Endometrial microvascular endothelial cells (primary cell): ENCODE measurements around the gene DCP1B. TPM values are rescaled to one million over a fixed set of nuclear protein-coding genes. Genes with fewer than 3 reads are reported as not detected.

Experiments used
- in situ Hi-C: cut with HindIII; loops from 2 replicates; pipeline ENCODE4 v1.10.0; 2017; ENCODE audit warnings: low sequenced_read_pairs, low pct_unique_long_range_greater_than_20kb; ENCODE audit errors: inconsistent ontology term
- total RNA-seq: library from RNA; depleted of rRNA; stranded (reverse); fragments of >200 nt; gene quantifications from one replicate; pipeline ENCODE4 v1.2.3, GENCODE V29; 2015; ENCODE audit errors: inconsistent ontology term

Gene DCP1B
- total RNA-seq, 1 donor from 2014 or later, result 32.5 TPM

DNA sequence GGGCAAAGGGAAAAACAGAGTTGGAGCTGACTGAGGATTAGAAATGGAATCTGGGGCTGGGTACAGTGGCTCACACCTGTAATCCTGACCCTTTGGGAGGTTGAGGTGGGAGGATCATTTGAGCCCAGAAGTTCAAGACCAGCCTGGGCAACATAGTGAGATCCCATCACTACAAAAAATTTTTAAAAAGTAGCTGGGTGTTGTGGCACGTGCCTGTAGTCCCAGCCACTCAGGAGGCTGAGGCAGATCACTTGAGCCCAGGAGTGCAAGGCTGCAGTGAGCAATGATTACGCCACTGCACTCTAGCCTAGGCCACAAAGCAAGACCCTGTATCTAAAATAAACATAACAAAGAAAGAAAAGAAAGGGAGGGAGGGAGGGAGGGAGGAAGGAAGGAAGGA is 14.9 kb upstream of the DCP1B start:
- in situ Hi-C loops, result no loop called here

DNA sequence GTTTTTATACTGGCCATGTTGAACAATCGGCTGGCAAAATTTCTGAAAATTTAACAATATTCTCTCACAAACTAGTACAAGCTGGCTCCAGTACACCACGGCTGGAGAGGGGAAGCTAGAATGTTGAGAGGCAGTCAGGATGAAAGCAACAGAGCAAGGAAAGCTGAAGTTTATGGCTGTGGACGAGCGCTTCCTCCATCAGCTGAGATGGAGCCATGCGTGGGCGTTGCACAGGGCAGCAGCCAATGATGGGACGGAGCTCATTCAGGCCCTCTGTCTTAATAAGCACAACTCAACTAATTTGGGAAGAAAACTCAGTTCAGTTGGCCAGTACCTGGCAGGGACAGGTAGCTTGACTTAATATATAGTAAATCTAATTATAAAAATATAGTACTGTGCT is 14.1 kb upstream of the DCP1B start:
- in situ Hi-C loops, result no loop called here

DNA sequence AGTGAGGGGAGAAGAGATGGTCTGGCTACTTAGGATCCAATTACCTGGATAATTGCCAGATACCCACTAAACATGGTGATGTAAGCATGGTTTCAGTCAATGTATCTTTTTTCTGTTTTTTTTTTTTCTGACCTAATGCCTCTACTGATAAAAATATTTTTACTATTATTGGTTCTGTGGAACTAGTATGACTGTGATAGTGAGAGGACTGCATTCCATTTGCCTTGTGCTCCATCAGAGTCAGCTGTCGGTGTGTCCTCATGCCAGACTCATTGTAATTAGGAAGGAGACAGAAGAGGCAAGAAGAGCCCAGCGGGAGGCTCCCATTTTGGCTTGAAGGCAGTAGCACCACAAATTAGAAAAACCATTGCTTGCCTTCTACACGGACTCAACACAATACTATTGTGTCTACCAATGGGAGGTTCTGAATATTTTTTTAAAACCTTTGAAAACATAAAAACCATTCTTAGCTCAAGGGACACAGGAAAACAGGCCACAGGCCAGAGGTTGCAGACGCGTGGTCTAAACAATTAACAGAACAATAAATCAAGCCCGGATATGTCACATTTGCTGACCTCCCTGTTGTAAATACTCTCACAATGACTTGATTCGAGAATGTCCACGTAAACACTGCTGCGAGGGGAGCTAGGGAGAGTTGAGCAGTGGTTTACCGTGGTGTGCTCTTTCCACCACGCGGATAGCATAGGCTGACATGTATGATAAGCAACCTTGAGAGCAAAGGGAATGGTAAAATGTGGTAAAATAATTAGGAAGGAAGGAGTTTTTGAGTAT is 13.5 kb upstream of the DCP1B start:
- in situ Hi-C loops, result no loop called here

DNA sequence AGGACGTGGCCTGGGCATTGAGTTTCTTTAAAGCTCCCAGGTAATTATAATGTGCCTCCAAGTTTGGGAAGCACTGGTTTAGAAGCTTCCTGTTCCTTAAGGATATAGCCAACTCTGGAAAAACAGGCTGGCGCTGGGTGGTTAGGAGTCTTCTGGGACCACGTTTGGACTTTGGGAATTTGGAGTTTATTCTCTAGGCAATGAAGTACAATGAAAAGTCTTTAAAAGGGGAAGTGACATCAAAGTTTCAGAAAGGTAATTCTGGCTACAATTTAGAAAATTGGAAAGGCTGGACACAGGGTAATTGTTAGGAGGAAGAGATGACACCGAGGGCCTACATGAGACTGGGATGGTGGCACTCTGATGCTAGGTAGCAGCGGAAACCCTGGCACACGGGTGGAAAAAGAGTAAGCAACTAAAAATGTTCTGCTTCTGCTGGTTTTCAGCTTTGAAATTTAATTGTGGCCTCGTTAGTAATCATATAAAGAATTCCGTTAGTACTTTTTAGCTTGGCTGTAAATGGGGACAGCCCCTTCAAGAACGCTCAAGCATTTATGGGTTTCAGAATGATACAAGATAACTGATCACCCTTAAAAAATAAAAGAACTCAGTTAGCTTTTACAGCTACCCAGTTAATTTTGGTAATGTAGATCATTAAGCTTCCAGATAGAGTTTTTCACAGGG is 12.7 kb upstream of the DCP1B start:
- in situ Hi-C loops, result no loop called here

DNA sequence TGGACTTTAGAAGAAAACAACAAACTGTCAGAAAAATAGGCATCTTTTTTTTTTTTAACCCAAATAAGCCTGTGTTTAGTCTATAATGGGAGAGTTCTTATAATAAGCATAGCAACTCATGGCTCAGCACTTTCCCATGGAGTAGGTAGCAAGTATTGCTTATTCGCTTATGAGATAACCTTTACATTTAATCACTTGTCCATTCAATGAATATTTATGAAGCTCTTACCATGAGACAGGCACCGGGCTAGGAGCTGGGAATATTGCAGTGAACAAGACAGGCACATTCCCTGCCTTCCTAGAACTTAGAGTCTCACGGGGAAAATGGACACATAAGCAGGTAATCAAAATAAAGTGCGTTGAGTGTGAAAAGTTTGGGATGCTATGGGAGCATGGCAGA is 10.0 kb upstream of the DCP1B start:
- in situ Hi-C loops, result no loop called here

DNA sequence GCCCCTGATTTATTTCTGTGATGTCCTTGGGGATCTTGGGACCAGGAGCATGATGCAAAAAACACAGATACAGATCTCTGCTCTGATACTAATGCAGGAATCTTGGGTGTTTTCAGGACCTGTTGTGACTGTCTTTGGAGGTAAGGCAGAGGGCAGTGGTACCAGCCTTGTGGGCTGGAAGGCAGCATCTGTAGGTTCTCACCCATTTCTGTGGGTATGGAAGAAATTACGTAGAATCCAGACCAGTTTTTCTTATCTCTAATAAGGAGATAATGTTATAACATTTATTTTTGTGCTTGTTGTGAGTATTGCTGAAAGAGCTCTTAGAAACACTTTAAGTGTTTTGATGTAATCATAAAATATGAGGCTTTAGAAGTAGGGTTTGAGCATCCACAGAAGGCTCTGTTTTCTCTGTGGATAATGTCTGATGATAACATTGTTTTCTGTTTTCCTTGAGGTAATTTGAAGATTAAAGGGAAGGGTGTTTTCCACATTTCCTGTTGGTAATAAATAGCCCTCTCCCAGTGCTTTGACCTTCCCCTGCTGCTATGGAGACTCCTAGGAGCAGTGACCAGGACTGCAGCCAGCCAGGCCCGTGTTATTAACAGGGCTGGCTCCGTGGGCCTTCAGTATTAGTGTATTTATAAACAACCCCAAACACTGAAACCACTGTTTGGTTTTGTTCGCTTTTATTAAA is 9.4 kb upstream of the DCP1B start:
- in situ Hi-C loops, result no loop called here

DNA sequence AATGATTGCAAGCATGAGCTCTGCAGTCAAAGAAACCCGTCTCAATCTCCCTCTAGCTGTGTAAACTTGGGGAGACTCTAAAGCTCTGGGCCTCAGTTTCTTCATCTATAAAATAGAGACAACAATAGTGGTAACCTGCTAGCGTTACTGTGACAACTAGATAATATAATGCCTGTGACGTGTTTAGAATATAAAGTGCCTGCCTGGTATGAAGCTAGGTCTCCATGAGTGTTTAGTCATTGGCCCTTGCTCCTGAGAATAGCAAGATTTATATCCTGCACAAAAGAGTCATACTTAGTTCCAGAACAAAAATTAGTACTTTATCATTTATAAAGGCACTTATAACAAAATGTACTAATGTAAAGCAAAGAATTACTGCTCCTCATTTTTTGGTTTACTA is 8.8 kb upstream of the DCP1B start:
- in situ Hi-C loops, result no loop called here

DNA sequence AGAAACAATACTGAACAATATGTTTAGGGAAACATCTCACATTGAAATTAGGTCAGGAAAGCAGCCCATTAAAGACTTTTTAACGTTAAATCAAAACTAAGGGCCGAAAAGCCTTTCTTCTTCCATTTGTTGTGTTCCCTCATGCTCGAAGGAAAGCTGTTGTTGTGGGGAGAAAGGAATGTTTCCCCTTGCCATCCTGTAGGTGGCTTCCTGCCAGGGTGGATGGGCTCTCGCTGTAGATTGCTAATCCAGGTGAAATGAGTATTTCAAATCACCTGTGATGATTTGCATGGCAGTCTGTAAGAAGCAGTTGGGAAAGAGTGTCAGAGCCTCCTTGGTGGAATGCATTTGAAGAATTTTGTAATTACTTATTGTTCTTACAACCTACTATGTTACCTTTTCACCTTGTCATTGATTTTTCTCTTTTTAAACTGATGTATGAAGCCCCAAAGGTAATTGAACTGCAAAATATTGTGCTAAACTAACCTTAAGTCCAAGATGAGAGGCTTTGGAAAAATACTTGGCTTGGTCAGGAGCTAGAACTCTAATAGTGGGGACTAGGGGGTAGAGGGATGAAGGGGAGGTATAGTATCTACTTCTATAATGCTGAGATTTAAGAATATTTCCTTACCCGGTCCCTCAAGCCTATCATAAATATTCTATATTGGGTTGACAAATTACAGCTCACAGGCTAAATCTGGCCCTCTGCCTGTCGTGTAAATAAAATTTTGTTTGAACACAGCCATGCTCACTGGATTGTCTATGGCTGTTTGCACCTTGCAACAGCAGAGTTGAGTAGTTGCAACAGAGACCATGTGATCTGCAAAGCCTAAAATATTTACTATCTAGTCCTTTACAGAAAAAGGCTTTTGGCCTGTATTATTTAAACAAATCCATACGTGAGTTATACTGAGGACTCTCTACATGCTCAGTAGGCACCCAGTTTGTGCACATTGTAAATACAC is 7.7 kb upstream of the DCP1B start:
- in situ Hi-C loops, result no loop called here

DNA sequence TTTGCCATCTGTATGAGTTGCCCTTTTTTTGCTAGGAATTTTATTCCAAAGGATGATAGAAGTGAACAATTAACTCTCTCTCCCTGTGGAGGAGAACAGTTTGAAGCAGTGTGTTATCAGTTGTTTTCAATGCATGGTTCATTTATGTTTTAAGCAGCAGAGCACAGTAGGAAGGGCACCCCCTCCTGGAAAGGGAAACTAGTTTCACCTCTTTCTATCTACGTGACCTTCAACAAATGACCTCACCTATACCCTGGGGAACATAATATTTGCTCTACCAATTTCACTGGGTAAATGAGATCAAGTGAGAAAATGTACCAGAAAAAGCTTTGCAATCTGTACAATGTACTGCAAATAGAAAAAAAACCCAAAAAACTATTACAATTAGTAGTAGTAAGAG is 5.4 kb upstream of the DCP1B start:
- in situ Hi-C loops, result no loop called here

DNA sequence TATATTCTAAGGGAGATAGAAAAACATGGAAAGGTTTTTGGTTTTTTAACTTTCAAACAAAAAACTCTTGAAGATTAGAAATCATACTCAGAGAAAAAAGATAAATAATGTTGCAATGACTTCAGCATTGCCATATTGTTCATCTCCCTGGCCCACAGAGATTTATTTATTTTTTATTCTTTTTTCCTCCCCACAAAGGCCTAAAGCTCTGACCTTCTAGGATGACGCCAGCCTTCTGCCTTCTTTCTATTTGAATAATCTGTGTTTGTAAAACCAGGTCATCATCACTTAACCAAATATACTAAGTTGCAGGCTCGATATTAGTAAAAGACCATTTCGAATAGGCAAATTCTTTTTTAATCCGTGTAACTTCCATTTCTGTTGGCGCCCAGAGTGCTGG is 4.4 kb upstream of the DCP1B start:
- in situ Hi-C loops, result no loop called here

DNA sequence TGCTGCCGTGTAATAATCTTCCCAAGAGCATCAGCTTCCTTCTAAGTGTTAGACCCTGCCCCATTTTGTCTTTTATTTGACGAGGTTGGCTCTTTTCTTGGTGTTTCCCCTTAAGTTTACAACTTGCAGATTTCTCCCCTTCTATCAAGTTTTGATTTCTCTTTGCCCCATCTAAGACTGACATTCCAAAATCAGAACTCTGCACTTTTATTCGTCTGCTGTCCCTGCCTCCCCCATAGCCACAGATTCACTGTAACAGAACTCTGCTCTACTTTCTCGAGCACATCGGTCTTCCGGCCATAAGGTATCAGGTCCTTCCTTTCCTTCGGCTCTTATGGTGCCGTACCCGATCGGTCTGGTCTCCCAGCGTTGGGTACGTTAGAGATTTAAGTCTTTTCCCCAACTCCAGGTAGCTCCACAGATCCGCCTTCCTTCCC is 563 bp downstream of the DCP1B start:
- in situ Hi-C loops, result no loop called here

DNA sequence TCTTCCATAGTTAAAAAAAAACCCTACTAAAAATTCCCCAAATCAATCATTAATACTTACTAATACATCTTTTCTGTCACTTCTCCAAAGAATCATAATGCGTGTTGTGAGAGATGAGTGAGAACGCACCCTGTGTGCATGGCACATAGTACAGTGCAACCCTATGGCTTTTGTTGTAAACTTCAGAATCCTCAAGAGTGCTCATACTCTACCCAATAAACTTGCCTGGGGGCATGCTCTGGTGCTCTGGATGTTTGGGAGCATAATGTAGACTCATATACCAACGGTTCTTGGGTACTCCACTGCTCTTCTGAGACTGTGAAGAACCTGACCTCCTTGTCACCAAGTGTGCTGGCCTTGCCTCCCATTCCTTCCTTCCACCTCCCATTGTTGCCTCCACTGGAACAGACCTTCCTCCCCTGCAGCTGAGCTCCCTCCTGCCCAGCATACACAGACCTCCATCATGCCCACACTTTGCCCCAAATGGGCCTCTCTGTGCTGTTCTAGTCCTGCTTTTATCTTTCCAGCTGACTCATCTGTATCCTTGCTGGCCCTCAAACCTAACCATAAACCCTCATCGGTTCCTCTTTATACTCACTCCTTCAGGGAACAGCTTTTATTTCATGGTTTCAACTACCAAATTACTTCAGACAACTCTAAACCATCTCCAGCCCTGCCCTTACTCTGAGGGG is 8.9 kb downstream of the DCP1B start:
- in situ Hi-C loops, result no loop called here

DNA sequence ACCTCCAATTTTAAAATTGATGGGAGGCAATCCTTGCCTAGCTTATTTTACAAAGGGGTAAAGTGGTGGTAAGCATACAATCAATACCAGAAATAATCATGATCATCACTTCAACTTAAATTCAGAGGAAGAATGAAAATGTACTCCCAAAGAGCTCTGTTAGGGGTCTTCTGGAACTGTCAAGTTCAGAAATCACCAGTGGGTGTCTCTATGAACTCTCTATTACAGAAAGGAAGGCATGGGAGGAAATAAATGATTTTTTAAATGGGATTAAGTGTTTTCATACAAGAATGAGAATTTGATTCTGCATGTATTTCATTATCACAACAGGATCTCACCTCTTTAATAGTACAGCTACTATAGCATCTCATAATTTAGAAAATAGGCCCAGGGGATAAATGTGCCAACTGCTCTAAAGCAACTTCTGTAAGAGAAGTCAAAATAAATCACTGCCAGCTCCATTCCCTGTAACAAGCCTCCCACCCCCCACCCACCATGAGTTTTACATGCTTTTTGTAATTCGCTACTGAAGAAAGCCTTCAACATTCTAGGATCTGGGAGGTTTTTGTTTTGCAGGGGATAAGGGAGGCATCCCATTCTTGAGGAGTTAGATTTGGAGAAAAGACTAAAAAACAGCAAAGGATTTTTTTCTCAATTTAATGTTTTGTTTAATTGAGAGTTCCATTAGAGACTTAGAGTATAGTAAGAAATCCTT is 9.7 kb downstream of the DCP1B start:
- in situ Hi-C loops, result no loop called here

DNA sequence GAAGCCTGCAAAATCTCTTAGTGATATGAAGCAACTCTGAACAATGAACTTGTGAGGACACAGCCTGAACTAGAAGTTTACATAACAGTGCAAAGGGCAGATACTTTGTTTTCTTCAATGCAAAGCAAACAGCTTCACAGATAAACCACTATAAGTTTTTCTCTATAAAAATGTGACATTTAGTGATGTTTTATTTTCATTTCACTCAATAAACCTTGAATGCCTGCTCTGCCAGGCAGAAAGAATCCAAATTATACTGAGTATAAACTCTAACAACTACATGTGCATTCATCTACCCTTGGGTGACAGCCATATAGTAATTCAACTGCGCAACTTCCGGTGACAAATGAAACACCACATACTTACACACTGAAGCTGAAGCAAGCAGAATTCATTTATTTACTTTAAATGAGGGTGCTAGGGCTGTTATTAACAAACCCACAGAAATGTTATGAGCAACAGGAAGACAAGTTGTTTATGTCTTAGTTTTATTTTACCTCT is 10.3 kb downstream of the DCP1B start:
- in situ Hi-C loops, result no loop called here

DNA sequence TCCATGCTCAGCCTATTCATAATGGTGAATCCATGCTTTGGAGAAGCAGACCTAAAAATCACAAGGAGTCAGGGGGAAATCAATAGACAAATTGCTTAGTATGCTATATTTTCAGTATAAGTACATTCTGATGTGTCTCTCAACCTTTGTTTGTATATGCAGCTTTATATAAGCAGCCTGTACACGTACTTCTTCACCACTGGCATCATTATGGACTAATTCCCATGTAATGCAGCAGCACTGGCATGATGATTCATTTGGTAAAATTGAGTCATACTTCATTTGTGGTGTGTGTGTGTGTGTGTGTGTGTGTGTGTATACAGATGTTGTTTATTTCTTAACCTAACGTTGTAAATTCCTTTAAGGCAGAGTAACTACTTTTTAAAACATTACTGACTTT is 10.9 kb downstream of the DCP1B start:
- in situ Hi-C loops, result no loop called here

DNA sequence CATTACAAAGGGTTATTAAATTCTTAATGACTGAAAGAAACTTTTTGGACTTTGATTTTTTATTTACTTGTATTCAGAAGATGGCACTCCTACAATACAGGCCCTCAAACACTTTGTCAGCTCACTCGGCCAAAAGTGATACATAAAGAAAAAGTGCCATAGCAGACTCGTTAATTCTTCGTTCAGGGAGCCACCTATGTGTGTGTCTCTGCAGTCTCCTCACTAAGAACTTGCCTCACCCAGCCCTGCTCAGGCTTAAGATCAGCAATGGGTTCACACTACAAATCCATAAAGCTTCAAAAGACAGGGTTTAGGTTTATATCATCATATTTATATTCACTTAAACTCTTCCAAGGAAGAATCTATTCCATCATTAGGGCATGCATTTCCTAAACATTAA is 11.5 kb downstream of the DCP1B start:
- in situ Hi-C loops, result no loop called here

DNA sequence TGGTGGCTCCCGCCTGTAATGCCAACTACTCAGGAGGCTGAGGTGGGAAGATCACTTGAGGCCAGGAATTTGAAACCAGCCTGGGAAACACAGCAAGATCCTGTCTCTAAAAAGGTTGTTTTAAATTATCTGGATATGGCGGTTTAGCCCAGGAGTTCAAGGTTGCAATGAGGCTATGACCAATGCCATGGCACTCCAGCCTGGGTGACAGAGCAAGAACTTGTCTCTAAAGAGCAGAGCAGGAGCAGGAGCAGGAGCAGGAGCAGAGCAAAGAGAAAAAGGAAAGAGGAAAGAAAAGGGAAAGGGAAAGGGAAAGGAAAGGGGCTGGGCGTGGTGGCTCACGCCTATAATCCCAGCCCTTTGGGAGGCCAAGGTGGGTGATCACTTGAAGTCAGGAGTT is 15.1 kb downstream of the DCP1B start:
- in situ Hi-C loops, result no loop called here

DNA sequence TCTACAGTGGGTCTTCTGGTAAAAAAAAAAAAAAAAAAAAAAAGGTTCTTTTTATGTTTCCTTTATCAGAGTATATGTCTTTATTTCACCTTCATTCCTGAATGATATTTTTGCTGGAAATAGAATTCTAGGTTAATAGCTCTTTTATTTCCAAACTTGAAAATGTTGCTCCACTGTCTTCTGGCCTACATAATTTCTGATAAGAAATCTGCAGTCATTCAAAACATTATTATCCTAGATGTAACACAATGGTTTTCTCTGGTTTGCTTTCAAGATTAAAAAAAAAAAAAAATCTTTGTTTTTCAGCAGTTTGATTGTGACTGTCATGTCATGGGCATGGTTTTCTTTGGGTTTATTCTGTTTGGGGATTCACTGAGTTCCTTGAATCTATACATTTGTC is 19.5 kb downstream of the DCP1B start:
- in situ Hi-C loops, result no loop called here
